ENCODE data around the gene TACC2. TPM values are rescaled to one million over a fixed set of nuclear protein-coding genes. Genes with fewer than 3 reads are reported as not detected.

TACC2 gene
- total RNA-seq, 1 donor from 2014 or later = not detected

GRCh38 chr10:122222638-122223037 lies 233.7 kb downstream of the TACC2 start:
- intact Hi-C loops (cut with micrococcal nuclease) = no loop called here
- TF ChIP-seq, protein P1, sequence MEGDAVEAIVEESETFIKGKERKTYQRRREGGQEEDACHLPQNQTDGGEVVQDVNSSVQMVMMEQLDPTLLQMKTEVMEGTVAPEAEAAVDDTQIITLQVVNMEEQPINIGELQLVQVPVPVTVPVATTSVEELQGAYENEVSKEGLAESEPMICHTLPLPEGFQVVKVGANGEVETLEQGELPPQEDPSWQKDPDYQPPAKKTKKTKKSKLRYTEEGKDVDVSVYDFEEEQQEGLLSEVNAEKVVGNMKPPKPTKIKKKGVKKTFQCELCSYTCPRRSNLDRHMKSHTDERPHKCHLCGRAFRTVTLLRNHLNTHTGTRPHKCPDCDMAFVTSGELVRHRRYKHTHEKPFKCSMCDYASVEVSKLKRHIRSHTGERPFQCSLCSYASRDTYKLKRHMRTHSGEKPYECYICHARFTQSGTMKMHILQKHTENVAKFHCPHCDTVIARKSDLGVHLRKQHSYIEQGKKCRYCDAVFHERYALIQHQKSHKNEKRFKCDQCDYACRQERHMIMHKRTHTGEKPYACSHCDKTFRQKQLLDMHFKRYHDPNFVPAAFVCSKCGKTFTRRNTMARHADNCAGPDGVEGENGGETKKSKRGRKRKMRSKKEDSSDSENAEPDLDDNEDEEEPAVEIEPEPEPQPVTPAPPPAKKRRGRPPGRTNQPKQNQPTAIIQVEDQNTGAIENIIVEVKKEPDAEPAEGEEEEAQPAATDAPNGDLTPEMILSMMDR (IDR thresholded peaks at IDR 0.05) = no peak
- Mint-ChIP-seq H3K9me3 (no peaks in the 10 kb centered on the region), H3K27me3 (no peaks in the 10 kb centered on the region), H3K4me3 (no peak overlapping the region), H3K4me1 (no peaks in the 10 kb centered on the region), H3K36me3 (ENCODE audit: low read depth) (no peaks in the 10 kb centered on the region), H3K27ac (no peak overlapping the region)
- DNase-seq (no peak), ATAC-seq (ENCODE audit: low read depth) (no peak)
- POLR2A ChIA-PET = no interaction called here
- CTCF ChIA-PET = no interaction called here

DNA sequence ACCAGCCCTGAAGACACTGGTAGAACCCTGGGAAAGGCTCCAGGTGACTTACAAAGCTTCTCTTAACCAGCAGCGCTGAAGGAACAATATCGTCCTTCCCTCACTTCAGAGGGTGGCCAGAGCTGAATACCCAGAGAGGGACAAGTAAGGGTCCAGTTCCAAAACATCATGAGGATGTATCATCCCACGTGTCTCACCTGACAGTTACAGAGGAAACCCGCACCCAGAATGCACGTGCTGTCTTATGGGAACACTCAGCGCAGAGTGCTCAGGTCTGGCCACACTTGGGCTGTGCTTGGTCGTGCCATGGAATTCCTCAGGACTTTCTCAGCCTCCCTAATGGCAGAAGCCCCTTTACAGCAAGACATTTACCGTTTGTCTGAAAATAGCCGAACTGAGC lies 235.2 kb downstream of the TACC2 start:
- H3K27me3 Mint-ChIP-seq = no peaks in the 10 kb centered on the region
- intact Hi-C loops (cut with micrococcal nuclease) = no loop called here
- ChIA-PET POLR2A (no interaction called here), CTCF (no interaction called here)
- ATAC-seq (ENCODE audit: low read depth) (no peak), DNase-seq (no peak)
- no peaks in the 10 kb centered on the region for H3K4me1 Mint-ChIP-seq
- H3K27ac Mint-ChIP-seq = no peak overlapping the region
- no peaks in the 10 kb centered on the region for H3K36me3 Mint-ChIP-seq (ENCODE audit: low read depth)
- TF ChIP-seq, protein P1 (IDR thresholded peaks at IDR 0.05) = no peak
- H3K4me3 Mint-ChIP-seq = no peak overlapping the region
- no peaks in the 10 kb centered on the region for H3K9me3 Mint-ChIP-seq

- Mint-ChIP-seq H3K9me3 (no peaks in the 10 kb centered on the region), H3K27me3 (no peaks in the 10 kb centered on the region), H3K36me3 (ENCODE audit: low read depth) (no peaks in the 10 kb centered on the region), H3K4me1 (no peaks in the 10 kb centered on the region), H3K27ac (no peak overlapping the region), H3K4me3 (no peak overlapping the region)
- ATAC-seq (ENCODE audit: low read depth) = no peak
- CTCF ChIA-PET = no interaction called here
- intact Hi-C loops (cut with micrococcal nuclease) = no loop called here
- no peak for DNase-seq
- TF ChIP-seq, protein P1 (IDR thresholded peaks at IDR 0.05) = no peak
- POLR2A ChIA-PET = no interaction called here
Observed at GRCh38 chr10:122225330-122225729, 236.4 kb downstream of the TACC2 start.

- ChIA-PET CTCF (no interaction called here), POLR2A (no interaction called here)
- TF ChIP-seq, protein P1 (IDR thresholded peaks at IDR 0.05) = no peak
- intact Hi-C loops (cut with micrococcal nuclease) = no loop called here
- H3K27me3 Mint-ChIP-seq = no peaks in the 10 kb centered on the region
- H3K27ac Mint-ChIP-seq = no peak overlapping the region
- H3K36me3 Mint-ChIP-seq (ENCODE audit: low read depth) = no peaks in the 10 kb centered on the region
- DNase-seq = no peak
- H3K9me3 Mint-ChIP-seq = no peaks in the 10 kb centered on the region
- H3K4me1 Mint-ChIP-seq = no peaks in the 10 kb centered on the region
- ATAC-seq (ENCODE audit: low read depth) = no peak
- H3K4me3 Mint-ChIP-seq = no peak overlapping the region
Observed at GRCh38 chr10:122227754-122228153, 238.8 kb downstream of the TACC2 start.

DNA sequence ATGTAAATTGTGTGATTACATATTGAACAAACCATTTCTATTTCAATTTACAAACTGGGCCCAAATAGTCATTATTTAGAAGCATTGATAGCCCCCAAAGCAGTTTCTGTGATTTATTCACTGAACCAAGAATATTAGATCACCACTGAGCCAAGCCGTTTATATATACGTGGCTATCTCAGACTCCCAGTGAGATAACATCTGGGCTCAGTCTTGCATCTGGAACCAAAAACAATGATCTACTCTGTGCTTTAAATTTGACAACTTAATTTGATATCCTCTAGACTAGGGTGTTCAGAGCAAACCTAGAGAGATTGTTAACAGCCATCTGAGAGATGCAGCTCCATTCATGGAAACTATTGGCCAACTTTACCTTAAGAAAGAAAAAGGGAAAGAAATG lies 240.7 kb downstream of the TACC2 start:
- ATAC-seq (ENCODE audit: low read depth) (no peak), DNase-seq (no peak)
- intact Hi-C loops (cut with micrococcal nuclease) = no loop called here
- ChIA-PET POLR2A (no interaction called here), CTCF (no interaction called here)
- Mint-ChIP-seq H3K36me3 (ENCODE audit: low read depth) (no peaks in the 10 kb centered on the region), H3K4me1 (no peaks in the 10 kb centered on the region), H3K4me3 (no peak overlapping the region), H3K27me3 (no peaks in the 10 kb centered on the region), H3K27ac (no peak overlapping the region), H3K9me3 (no peaks in the 10 kb centered on the region)
- TF ChIP-seq, protein P1 (IDR thresholded peaks at IDR 0.05) = no peak
